H1 (cell line): ENCODE measurements around the gene SH3GL2.

Experiments used
- ASH2L ChIP-seq: fragments of 200-600, 300-600 bp; sonication (generic); IDR thresholded peaks from one replicate; pipeline ENCODE4 v1.7.1; 2017; ENCODE audit warnings: low read length
- BRCA1 ChIP-seq: IDR thresholded peaks from 2 replicates; pipeline ENCODE4 v1.6.1; 2012; ENCODE audit warnings: low read depth, low read length, improper control_type of control experiment
- EZH2 ChIP-seq: fragments of 200-600 bp; sonication (generic); IDR thresholded peaks from 2 replicates; pipeline ENCODE4 v1.7.1; 2012; ENCODE audit warnings: low read depth, mild to moderate bottlenecking, moderate library complexity, low read length, inconsistent platforms; ENCODE audit not compliant: severe bottlenecking
- GTF2F1 ChIP-seq: IDR thresholded peaks from 2 replicates; pipeline ENCODE4 v1.6.1; 2012; ENCODE audit warnings: low read depth, low read length, improper control_type of control experiment, borderline replicate concordance
- JUND ChIP-seq: IDR thresholded peaks from 2 replicates; pipeline ENCODE4 v1.6.1; 2011; ENCODE audit warnings: mild to moderate bottlenecking, improper control_type of control experiment, low read length
- POLR2A ChIP-seq, 2 experiments: IDR thresholded peaks; 1 replicate in 1 of 2; 2 replicates in 1 of 2; pipeline ENCODE4 v1.6.1; 2011; ENCODE audit warnings: low read depth in 2 of 2, low read length in 2 of 2, mild to moderate bottlenecking in 2 of 2; ENCODE audit errors: control extremely low read depth in 1 of 2
- POLR2AphosphoS5 ChIP-seq: IDR thresholded peaks from 2 replicates; pipeline ENCODE4 v1.6.1; 2011; ENCODE audit warnings: low read depth, low read length
- SIX5 ChIP-seq: IDR thresholded peaks from 2 replicates; pipeline ENCODE4 v1.6.1; 2011; ENCODE audit warnings: mild to moderate bottlenecking, low read depth, low read length
- SP1 ChIP-seq: IDR thresholded peaks from 2 replicates; pipeline ENCODE4 v1.6.1; 2011; ENCODE audit warnings: low read depth, low read length
- SRF ChIP-seq: IDR thresholded peaks from 2 replicates; pipeline ENCODE4 v1.6.1; 2011; ENCODE audit warnings: mild to moderate bottlenecking, low read depth, low read length, moderate library complexity
- TAF1 ChIP-seq: IDR thresholded peaks from 2 replicates; pipeline ENCODE4 v1.6.1; 2011; ENCODE audit warnings: mild to moderate bottlenecking, low read depth, low read length
- TF ChIP-seq, protein P1 (sequence below), 3 experiments: IDR thresholded peaks; 1 replicate in 2 of 3; 2 replicates in 1 of 3; pipeline versions ENCODE4 v1.5.1 to v1.6.1; 2011; ENCODE audit warnings: low read length in 3 of 3, mild to moderate bottlenecking in 3 of 3, inconsistent platforms in 2 of 3, low read depth in 1 of 3, moderate library complexity in 1 of 3; ENCODE audit not compliant: insufficient read depth in 1 of 3; ENCODE audit errors: control extremely low read depth in 1 of 3
- TF ChIP-seq, protein P2 (sequence below): IDR thresholded peaks from 2 replicates; pipeline ENCODE4 v1.6.1; 2012; ENCODE audit warnings: low read length, inconsistent platforms

DNA sequence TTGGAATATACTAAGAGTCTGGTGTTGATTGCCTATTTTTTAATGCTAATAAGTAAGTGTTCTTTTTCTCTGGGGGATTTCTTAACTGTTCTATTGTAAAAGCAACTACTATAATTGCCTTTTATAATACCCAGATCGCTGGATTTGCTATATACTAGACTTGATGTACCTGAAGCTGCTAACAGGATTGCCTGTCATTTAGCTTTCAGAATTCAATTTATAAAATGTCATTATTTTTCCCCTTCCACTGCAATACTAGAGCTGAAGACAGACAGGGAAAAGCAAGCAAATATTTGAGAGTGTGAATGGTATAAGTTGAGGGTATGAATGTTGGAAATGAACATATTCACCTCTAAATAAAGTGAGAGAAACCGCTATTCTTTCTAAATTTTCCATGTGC is 115.5 kb downstream of the SH3GL2 start:
- TF ChIP-seq, protein P1, sequence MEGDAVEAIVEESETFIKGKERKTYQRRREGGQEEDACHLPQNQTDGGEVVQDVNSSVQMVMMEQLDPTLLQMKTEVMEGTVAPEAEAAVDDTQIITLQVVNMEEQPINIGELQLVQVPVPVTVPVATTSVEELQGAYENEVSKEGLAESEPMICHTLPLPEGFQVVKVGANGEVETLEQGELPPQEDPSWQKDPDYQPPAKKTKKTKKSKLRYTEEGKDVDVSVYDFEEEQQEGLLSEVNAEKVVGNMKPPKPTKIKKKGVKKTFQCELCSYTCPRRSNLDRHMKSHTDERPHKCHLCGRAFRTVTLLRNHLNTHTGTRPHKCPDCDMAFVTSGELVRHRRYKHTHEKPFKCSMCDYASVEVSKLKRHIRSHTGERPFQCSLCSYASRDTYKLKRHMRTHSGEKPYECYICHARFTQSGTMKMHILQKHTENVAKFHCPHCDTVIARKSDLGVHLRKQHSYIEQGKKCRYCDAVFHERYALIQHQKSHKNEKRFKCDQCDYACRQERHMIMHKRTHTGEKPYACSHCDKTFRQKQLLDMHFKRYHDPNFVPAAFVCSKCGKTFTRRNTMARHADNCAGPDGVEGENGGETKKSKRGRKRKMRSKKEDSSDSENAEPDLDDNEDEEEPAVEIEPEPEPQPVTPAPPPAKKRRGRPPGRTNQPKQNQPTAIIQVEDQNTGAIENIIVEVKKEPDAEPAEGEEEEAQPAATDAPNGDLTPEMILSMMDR (IDR thresholded peaks at IDR 0.05; ENCODE audit: control extremely low read depth in 1 of 3, insufficient read depth in 1 of 3, low read depth in 1 of 3, low read length in 3 of 3): no peak
- no peak for TF ChIP-seq POLR2A (IDR thresholded peaks at IDR 0.05; ENCODE audit: control extremely low read depth in 1 of 2, low read depth in 2 of 2, low read length in 2 of 2)
- TF ChIP-seq JUND: no peak
- no peak for TF ChIP-seq POLR2AphosphoS5
- TF ChIP-seq BRCA1: no peak
- no peak for TF ChIP-seq TAF1
- TF ChIP-seq, protein P2, sequence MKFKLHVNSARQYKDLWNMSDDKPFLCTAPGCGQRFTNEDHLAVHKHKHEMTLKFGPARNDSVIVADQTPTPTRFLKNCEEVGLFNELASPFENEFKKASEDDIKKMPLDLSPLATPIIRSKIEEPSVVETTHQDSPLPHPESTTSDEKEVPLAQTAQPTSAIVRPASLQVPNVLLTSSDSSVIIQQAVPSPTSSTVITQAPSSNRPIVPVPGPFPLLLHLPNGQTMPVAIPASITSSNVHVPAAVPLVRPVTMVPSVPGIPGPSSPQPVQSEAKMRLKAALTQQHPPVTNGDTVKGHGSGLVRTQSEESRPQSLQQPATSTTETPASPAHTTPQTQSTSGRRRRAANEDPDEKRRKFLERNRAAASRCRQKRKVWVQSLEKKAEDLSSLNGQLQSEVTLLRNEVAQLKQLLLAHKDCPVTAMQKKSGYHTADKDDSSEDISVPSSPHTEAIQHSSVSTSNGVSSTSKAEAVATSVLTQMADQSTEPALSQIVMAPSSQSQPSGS: no peak
- no peak for TF ChIP-seq SIX5
- no peak for TF ChIP-seq GTF2F1
- no peak for TF ChIP-seq ASH2L
- no peak for TF ChIP-seq EZH2
- TF ChIP-seq SP1: no peak
- TF ChIP-seq SRF: no peak
